ENCODE results near the gene CXXC4. TPM values are rescaled to one million over a fixed set of nuclear protein-coding genes. Genes with fewer than 3 reads are reported as not detected.

The CXXC4 gene
- total RNA-seq, 1 experiment from 2014 or later: 0.59 TPM

GRCh38 chr4:104472766-104473165 is 21.9 kb downstream of the CXXC4 start:
- Histone ChIP-seq H3K9me3 (ENCODE audit: control insufficient read depth, insufficient read depth, low read depth, low read length) (no peaks in the 10 kb centered on the region), H3K4me1 (ENCODE audit: control insufficient read depth, insufficient read depth, low read length) (no peaks in the 10 kb centered on the region), H3K36me3 (ENCODE audit: control insufficient read depth, insufficient read depth, low read length) (no peaks in the 10 kb centered on the region), H3K27ac (ENCODE audit: low read length) (no peak overlapping the region), H3K4me3 (ENCODE audit: low read depth in 2 of 2, low read length in 2 of 2) (no peak overlapping the region), H3K27me3 (ENCODE audit: control insufficient read depth, insufficient read depth, low read length) (no peaks in the 10 kb centered on the region)
- BruUV-seq (replicated peaks): no TSS peak
- in situ Hi-C loops (cut with HindIII; ENCODE audit: low pct_unique_long_range_greater_than_20kb, low sequenced_read_pairs) (no loop called here), intact Hi-C loops (cut with micrococcal nuclease; ENCODE audit: unreplicated experiment) (no loop called here)
- ATAC-seq (no peak), DNase-seq (ENCODE audit: low read depth, low spot score) (no peak)
- ChIA-PET CTCF (no interaction called here), POLR2A (no interaction called here)
- TF ChIP-seq REST (IDR thresholded peaks at IDR 0.05; ENCODE audit: insufficient read depth in 1 of 2, low read depth in 2 of 2, low read length in 1 of 2): no peak
- no peak for TF ChIP-seq SIN3A (IDR thresholded peaks at IDR 0.05; ENCODE audit: borderline replicate concordance, insufficient read depth, low read depth, low read length)
- no peak for TF ChIP-seq CTCF (IDR thresholded peaks at IDR 0.05)
- no peak for TF ChIP-seq POLR2AphosphoS5 (IDR thresholded peaks at IDR 0.05; ENCODE audit: low read depth, low read length)
- no peak for TF ChIP-seq TCF7L2 (IDR thresholded peaks at IDR 0.05; ENCODE audit: low read depth, low read length)

GRCh38 chr4:104470770-104471169 is 23.9 kb downstream of the CXXC4 start:
- no peak overlapping the region for H3K4me3 ChIP-seq (ENCODE audit: low read depth in 2 of 2, low read length in 2 of 2)
- intact Hi-C loops (cut with micrococcal nuclease; ENCODE audit: unreplicated experiment): no loop called here
- no peaks in the 10 kb centered on the region for H3K9me3 ChIP-seq (ENCODE audit: control insufficient read depth, insufficient read depth, low read depth, low read length)
- CTCF ChIA-PET: no interaction called here
- no peak for TF ChIP-seq SIN3A (IDR thresholded peaks at IDR 0.05; ENCODE audit: borderline replicate concordance, insufficient read depth, low read depth, low read length)
- TF ChIP-seq CTCF (IDR thresholded peaks at IDR 0.05): no peak
- no peak for TF ChIP-seq TCF7L2 (IDR thresholded peaks at IDR 0.05; ENCODE audit: low read depth, low read length)
- TF ChIP-seq REST (IDR thresholded peaks at IDR 0.05; ENCODE audit: insufficient read depth in 1 of 2, low read depth in 2 of 2, low read length in 1 of 2): no peak
- TF ChIP-seq POLR2AphosphoS5 (IDR thresholded peaks at IDR 0.05; ENCODE audit: low read depth, low read length): no peak
- POLR2A ChIA-PET: no interaction called here
- H3K27me3 ChIP-seq (ENCODE audit: control insufficient read depth, insufficient read depth, low read length): no peaks in the 10 kb centered on the region
- H3K36me3 ChIP-seq (ENCODE audit: control insufficient read depth, insufficient read depth, low read length): no peaks in the 10 kb centered on the region
- no peaks in the 10 kb centered on the region for H3K4me1 ChIP-seq (ENCODE audit: control insufficient read depth, insufficient read depth, low read length)
- H3K27ac ChIP-seq (ENCODE audit: low read length): no peak overlapping the region
- BruUV-seq (replicated peaks): no TSS peak
- ATAC-seq: no peak
- in situ Hi-C loops (cut with HindIII; ENCODE audit: low pct_unique_long_range_greater_than_20kb, low sequenced_read_pairs): no loop called here
- DNase-seq (ENCODE audit: low read depth, low spot score): no peak
